Measurements from ENCODE around the gene GABRG2.
"Not testable (repeated sequence)": the region's sequence is repeated elsewhere in the genome, so short reads cannot be mapped to it uniquely, and the experiment has no call there.

The GABRG2 gene

GRCh38 chr5:162067655-162068411 lies at the start of gene GABRG2:
GABRG2 (plus strand) TSS chr5:162067773; CDS start chr5:162068000, 227 bp downstream.
- DNase-seq (ENCODE audit: extremely low spot score), result no peak
- ChIA-PET POLR2A (no interaction called here), CTCF (no interaction called here)
- TF ChIP-seq CTCF (IDR thresholded peaks at IDR 0.05; ENCODE audit: control extremely low read depth, extremely low read depth, low read depth, missing control alignments), result no peak

- no peak for DNase-seq (ENCODE audit: extremely low spot score)
- ChIA-PET CTCF (interaction anchor here (1.1 to 2.1 kb wide), 2 partner anchors 9 to 12 kb away, joined by 3 to 5 read pairs; no protein-coding TSS in a partner anchor), POLR2A (no interaction called here)
- TF ChIP-seq CTCF (IDR thresholded peaks at IDR 0.05; ENCODE audit: control extremely low read depth, extremely low read depth, low read depth, missing control alignments), result no peak
Observed at GRCh38 chr5:162025312-162025711, 42.3 kb upstream of the GABRG2 start.

DNA sequence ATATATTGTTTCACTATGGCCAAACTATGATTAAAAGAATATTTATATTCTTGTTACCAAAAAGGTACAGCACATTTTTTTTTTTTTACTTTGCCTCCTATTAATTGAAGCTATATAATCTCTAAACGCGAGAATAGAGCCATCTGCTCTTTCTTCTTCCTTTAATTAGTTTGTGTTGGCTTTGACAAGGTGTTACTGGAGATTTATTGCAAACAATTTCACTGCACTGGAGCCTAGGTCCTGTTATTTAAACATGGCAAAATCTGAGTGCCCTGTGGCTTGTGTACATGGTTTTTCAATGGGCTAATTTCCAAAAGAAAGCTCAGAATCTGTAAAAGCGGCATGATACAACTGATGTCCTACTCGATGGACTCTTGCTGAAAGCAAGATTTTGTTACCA lies 40.8 kb upstream of the GABRG2 start:
- POLR2A ChIA-PET, result no interaction called here
- TF ChIP-seq CTCF (IDR thresholded peaks at IDR 0.05; ENCODE audit: control extremely low read depth, extremely low read depth, low read depth, missing control alignments), result no peak
- DNase-seq (ENCODE audit: extremely low spot score), result no peak
- CTCF ChIA-PET, result no interaction called here

GRCh38 chr5:162037431-162037830 lies 30.1 kb upstream of the GABRG2 start:
- no peak for DNase-seq (ENCODE audit: extremely low spot score)
- CTCF ChIA-PET, result interaction anchor here (0.7 to 1.6 kb wide), 3 partner anchors 12 to 36 kb away, joined by 3 read pairs; no protein-coding TSS in a partner anchor
- TF ChIP-seq CTCF (IDR thresholded peaks at IDR 0.05; ENCODE audit: control extremely low read depth, extremely low read depth, low read depth, missing control alignments), result no peak
- POLR2A ChIA-PET, result no interaction called here

DNA sequence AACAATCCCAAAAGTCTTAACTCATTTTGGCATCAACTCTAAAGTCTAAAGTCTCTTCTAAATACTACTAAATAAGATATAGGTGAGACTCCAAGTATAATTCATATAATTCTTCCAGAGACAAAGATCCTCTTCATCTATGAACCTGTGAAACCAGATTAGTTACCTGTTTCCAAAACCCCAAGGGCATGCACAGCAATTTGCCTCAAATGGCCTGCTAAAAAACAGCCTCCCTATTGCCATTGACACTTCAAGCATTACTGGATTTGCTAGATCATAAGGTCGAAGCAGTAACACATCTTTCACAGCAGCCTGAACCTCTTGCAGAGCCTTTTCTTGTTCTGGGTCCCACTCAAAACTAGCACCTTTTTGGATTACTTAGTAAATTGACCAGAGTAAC lies 20.3 kb upstream of the GABRG2 start:
- ChIA-PET CTCF (no interaction called here), POLR2A (no interaction called here)
- no peak for TF ChIP-seq CTCF (IDR thresholded peaks at IDR 0.05; ENCODE audit: control extremely low read depth, extremely low read depth, low read depth, missing control alignments)
- no peak for DNase-seq (ENCODE audit: extremely low spot score)

DNA sequence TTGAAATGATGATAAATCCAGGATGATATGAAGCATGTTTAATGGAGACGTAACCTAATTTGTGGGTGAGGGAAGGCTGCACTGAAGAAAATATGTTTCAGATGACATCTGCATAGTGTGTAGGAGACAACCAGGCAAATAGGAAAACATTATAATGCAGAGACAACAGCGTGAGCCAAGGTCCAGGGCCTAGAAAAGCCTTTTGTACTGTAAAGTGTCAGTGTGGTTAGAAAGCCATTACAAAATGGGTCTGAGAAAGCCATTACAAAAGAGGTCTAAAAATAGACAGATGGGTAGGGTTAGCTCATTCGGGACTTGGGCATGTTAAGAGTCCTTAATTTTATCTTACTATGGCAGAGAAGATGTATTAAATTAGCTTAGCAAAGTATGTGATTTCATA lies 14.9 kb upstream of the GABRG2 start:
- DNase-seq (ENCODE audit: extremely low spot score), result no peak

GRCh38 chr5:162055095-162055494 lies 12.5 kb upstream of the GABRG2 start:
- DNase-seq (ENCODE audit: extremely low spot score); CTCF ChIA-PET; POLR2A ChIA-PET: not testable (repeated sequence)

More for the DNA sequence above, 14.9 kb upstream of the GABRG2 start:
- no peak for TF ChIP-seq CTCF (IDR thresholded peaks at IDR 0.05; ENCODE audit: control extremely low read depth, extremely low read depth, low read depth, missing control alignments)
- ChIA-PET POLR2A (no interaction called here), CTCF (no interaction called here)

Measured in GM10248 (cell line).